ENCODE data around the gene PPP1R1A. TPM values are rescaled to one million over a fixed set of nuclear protein-coding genes. Genes with fewer than 3 reads are reported as not detected.

PPP1R1A gene
- total RNA-seq, 1 donor from 2014 or later, result 10.8 TPM

DNA sequence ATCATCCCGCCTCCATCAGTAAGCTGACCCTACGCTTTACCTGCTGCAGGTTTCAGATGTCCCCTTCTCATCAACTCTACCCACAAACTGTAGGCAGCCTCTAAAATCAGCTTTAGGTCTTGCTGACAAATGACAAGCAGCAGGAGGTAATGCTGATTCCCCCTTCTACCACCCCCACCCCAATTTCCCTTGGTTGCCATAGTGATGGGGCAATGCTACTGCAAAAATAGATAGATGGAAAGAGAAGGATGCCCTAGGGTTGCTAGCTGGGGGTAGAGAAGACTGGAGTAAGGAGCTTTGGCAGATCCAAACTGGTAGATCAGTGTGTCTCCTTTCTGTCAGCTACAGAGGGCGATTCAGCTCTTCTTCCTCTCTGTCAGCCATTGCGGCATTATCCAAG, 58.9 kb downstream of the PPP1R1A start:
- TF ChIP-seq, protein P1, sequence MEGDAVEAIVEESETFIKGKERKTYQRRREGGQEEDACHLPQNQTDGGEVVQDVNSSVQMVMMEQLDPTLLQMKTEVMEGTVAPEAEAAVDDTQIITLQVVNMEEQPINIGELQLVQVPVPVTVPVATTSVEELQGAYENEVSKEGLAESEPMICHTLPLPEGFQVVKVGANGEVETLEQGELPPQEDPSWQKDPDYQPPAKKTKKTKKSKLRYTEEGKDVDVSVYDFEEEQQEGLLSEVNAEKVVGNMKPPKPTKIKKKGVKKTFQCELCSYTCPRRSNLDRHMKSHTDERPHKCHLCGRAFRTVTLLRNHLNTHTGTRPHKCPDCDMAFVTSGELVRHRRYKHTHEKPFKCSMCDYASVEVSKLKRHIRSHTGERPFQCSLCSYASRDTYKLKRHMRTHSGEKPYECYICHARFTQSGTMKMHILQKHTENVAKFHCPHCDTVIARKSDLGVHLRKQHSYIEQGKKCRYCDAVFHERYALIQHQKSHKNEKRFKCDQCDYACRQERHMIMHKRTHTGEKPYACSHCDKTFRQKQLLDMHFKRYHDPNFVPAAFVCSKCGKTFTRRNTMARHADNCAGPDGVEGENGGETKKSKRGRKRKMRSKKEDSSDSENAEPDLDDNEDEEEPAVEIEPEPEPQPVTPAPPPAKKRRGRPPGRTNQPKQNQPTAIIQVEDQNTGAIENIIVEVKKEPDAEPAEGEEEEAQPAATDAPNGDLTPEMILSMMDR (IDR thresholded peaks at IDR 0.05), result no peak
- TF ChIP-seq POLR2A (IDR thresholded peaks at IDR 0.05), result no peak
- H3K27ac ChIP-seq, result no peak overlapping the region
- no peaks in the 10 kb centered on the region for H3K4me1 ChIP-seq
- H3K27me3 ChIP-seq, result no peaks in the 10 kb centered on the region
- no peak overlapping the region for H3K4me3 ChIP-seq
- H3K36me3 ChIP-seq, result no peaks in the 10 kb centered on the region
- H3K9me3 ChIP-seq, result no peaks in the 10 kb centered on the region
- intact Hi-C loops (cut with DNase I), result no loop called here
- DNase-seq (ENCODE audit: extremely low spot score in 2 of 2), result no peak

Other genes with a start within 250 kb of the PPP1R1A start
- not detected for gene GPR84, start 224.2 kb downstream of the PPP1R1A start, total RNA-seq
- gene ZNF385A, start 203.9 kb downstream of the PPP1R1A start, total RNA-seq, result 38.8 TPM
- gene ITGA5, start 169.4 kb downstream of the PPP1R1A start, total RNA-seq, result 95.0 TPM
- gene GTSF1, start 115.1 kb downstream of the PPP1R1A start, total RNA-seq, result 2.7 TPM
- gene NCKAP1L, start 90.9 kb downstream of the PPP1R1A start, total RNA-seq, result 10.8 TPM
- gene PDE1B, start 39.1 kb downstream of the PPP1R1A start, total RNA-seq, result 9.6 TPM
- not detected for gene LACRT, start 46.2 kb upstream of the PPP1R1A start, total RNA-seq
- gene DCD, start 59.7 kb upstream of the PPP1R1A start, total RNA-seq, result not detected